BLaER1 (cell line): ENCODE measurements around the gene FBXW11.
A peak's percentile ranks its signal among the peaks of the same experiment; 100 is the strongest.

Source experiments
- H3K27ac ChIP-seq: shearing (Covaris generic); formaldehyde crosslinking; 2 replicates; pipeline ENCODE4 v1.8.1; 2022
- H3K27me3 ChIP-seq: shearing (Covaris generic); formaldehyde crosslinking; 2 replicates; pipeline ENCODE4 v1.8.1; 2022
- H3K36me3 ChIP-seq: shearing (Covaris generic); formaldehyde crosslinking; 2 replicates; pipeline ENCODE4 v1.8.1; 2022
- H3K4me1 ChIP-seq: shearing (Covaris generic); formaldehyde crosslinking; 2 replicates; pipeline ENCODE4 v1.8.1; 2022
- H3K4me2 ChIP-seq: shearing (Covaris generic); formaldehyde crosslinking; 2 replicates; pipeline ENCODE4 v1.8.1; 2022
- H3K4me3 ChIP-seq: shearing (Covaris generic); formaldehyde crosslinking; 2 replicates; pipeline ENCODE4 v1.8.1; 2022
- H3K9ac ChIP-seq: shearing (Covaris generic); formaldehyde crosslinking; 2 replicates; pipeline ENCODE4 v1.8.1; 2022
- H3K9me3 ChIP-seq: shearing (Covaris generic); formaldehyde crosslinking; 2 replicates; pipeline ENCODE4 v1.8.1; 2022
- H4K20me1 ChIP-seq: shearing (Covaris generic); formaldehyde crosslinking; 2 replicates; pipeline ENCODE4 v1.8.1; 2022
- Cebpa-rat ChIP-seq: shearing (Covaris generic); IDR thresholded peaks from 2 replicates; pipeline ENCODE4 v1.8.1; 2022

Gene FBXW11

GRCh38 chr5:172015346-172015745 lies 8.9 kb upstream of the FBXW11 start:
- no peaks in the 10 kb centered on the region for H4K20me1 ChIP-seq
- TF ChIP-seq Cebpa-rat, result no peak
- H3K27ac ChIP-seq, result no peak overlapping the region
- H3K4me3 ChIP-seq, result no peak overlapping the region
- no peaks in the 10 kb centered on the region for H3K36me3 ChIP-seq
- no peaks in the 10 kb centered on the region for H3K4me1 ChIP-seq
- H3K9me3 ChIP-seq, result no peaks in the 10 kb centered on the region
- no peaks in the 10 kb centered on the region for H3K27me3 ChIP-seq
- H3K9ac ChIP-seq, result no peak overlapping the region
- H3K4me2 ChIP-seq, result no peak overlapping the region

- Histone ChIP-seq H3K27me3 (no peaks in the 10 kb centered on the region), H3K4me1 (peaks cover 7% of the 10 kb centered on the region), H3K36me3 (no peaks in the 10 kb centered on the region), H3K4me2 (no peak overlapping the region), H3K4me3 (no peak overlapping the region), H3K9me3 (no peaks in the 10 kb centered on the region), H3K9ac (no peak overlapping the region), H4K20me1 (peaks cover 5% of the 10 kb centered on the region), H3K27ac (no peak overlapping the region)
- no peak for TF ChIP-seq Cebpa-rat
Observed at GRCh38 chr5:172010278-172010677, 3.8 kb upstream of the FBXW11 start.

GRCh38 chr5:172009536-172010270 lies 3.3 kb upstream of the FBXW11 start:
- no peaks in the 10 kb centered on the region for H3K36me3 ChIP-seq
- H4K20me1 ChIP-seq, result peaks cover 11% of the 10 kb centered on the region
- H3K9ac ChIP-seq, result no peak overlapping the region
- no peaks in the 10 kb centered on the region for H3K27me3 ChIP-seq
- H3K9me3 ChIP-seq, result no peaks in the 10 kb centered on the region
- H3K27ac ChIP-seq, result no peak overlapping the region
- no peak for TF ChIP-seq Cebpa-rat
- no peak overlapping the region for H3K4me3 ChIP-seq
- H3K4me1 ChIP-seq, result peaks cover 13% of the 10 kb centered on the region
- no peak overlapping the region for H3K4me2 ChIP-seq

GRCh38 chr5:172008689-172009141 lies 2.3 kb upstream of the FBXW11 start:
- no peaks in the 10 kb centered on the region for H3K36me3 ChIP-seq
- H3K4me2 ChIP-seq, result no peak overlapping the region
- H3K9ac ChIP-seq, result no peak overlapping the region
- peaks cover 21% of the 10 kb centered on the region for H4K20me1 ChIP-seq
- no peak overlapping the region for H3K4me3 ChIP-seq
- no peak overlapping the region for H3K27ac ChIP-seq
- TF ChIP-seq Cebpa-rat, result no peak
- H3K27me3 ChIP-seq, result no peaks in the 10 kb centered on the region
- peaks cover 23% of the 10 kb centered on the region for H3K4me1 ChIP-seq
- no peaks in the 10 kb centered on the region for H3K9me3 ChIP-seq

- H3K36me3 ChIP-seq, result no peaks in the 10 kb centered on the region
- H3K9me3 ChIP-seq, result no peaks in the 10 kb centered on the region
- no peak overlapping the region for H3K9ac ChIP-seq
- H3K27me3 ChIP-seq, result no peaks in the 10 kb centered on the region
- H4K20me1 ChIP-seq, result peaks cover 27% of the 10 kb centered on the region
- peak overlapping the region; percentile 99; the same call in 1 of the 2 replicates for H3K4me3 ChIP-seq
- TF ChIP-seq Cebpa-rat, result no peak
- no peak overlapping the region; the same call in 1 of the 2 replicates for H3K27ac ChIP-seq
- peaks cover 29% of the 10 kb centered on the region for H3K4me1 ChIP-seq
- peak overlapping the region; percentile 96 for H3K4me2 ChIP-seq
Observed at GRCh38 chr5:172008111-172008455, 1.6 kb upstream of the FBXW11 start.

GRCh38 chr5:172007175-172008110 lies 1.0 kb upstream of the FBXW11 start:
- H3K4me2 ChIP-seq, result peak overlapping the region; percentile 96
- H3K9me3 ChIP-seq, result no peaks in the 10 kb centered on the region
- no peaks in the 10 kb centered on the region for H3K27me3 ChIP-seq
- H4K20me1 ChIP-seq, result peaks cover 34% of the 10 kb centered on the region
- peak overlapping the region; percentile 99 for H3K4me3 ChIP-seq
- no peaks in the 10 kb centered on the region for H3K36me3 ChIP-seq
- H3K27ac ChIP-seq, result peak overlapping the region; percentile 96
- TF ChIP-seq Cebpa-rat, result no peak
- H3K4me1 ChIP-seq, result peaks cover 34% of the 10 kb centered on the region
- H3K9ac ChIP-seq, result peak overlapping the region; percentile 97

- no peaks in the 10 kb centered on the region for H3K36me3 ChIP-seq
- peaks cover 50% of the 10 kb centered on the region for H4K20me1 ChIP-seq
- H3K4me3 ChIP-seq, result peak overlapping the region; percentile 99
- peak overlapping the region; percentile 96 for H3K4me2 ChIP-seq
- peak overlapping the region; percentile 96 for H3K27ac ChIP-seq
- H3K4me1 ChIP-seq, result peaks cover 48% of the 10 kb centered on the region
- no peaks in the 10 kb centered on the region for H3K9me3 ChIP-seq
- no peaks in the 10 kb centered on the region for H3K27me3 ChIP-seq
- H3K9ac ChIP-seq, result peak overlapping the region; percentile 97
- no peak for TF ChIP-seq Cebpa-rat
Observed at GRCh38 chr5:172005708-172006320, 624 bp downstream of the FBXW11 start.

GRCh38 chr5:172004824-172005237 lies 1.6 kb downstream of the FBXW11 start:
- Histone ChIP-seq H3K9ac (peak overlapping the region; percentile 97), H3K27me3 (no peaks in the 10 kb centered on the region), H3K27ac (peak overlapping the region; percentile 96; the same call in 1 of the 2 replicates), H3K9me3 (no peaks in the 10 kb centered on the region), H3K4me2 (peak overlapping the region; percentile 96), H4K20me1 (peaks cover 60% of the 10 kb centered on the region), H3K4me3 (peak overlapping the region; percentile 99), H3K36me3 (no peaks in the 10 kb centered on the region), H3K4me1 (peaks cover 58% of the 10 kb centered on the region)
- TF ChIP-seq Cebpa-rat, result no peak

- H3K4me2 ChIP-seq, result peak overlapping the region; percentile 96
- no peaks in the 10 kb centered on the region for H3K36me3 ChIP-seq
- peaks cover 71% of the 10 kb centered on the region for H4K20me1 ChIP-seq
- no peaks in the 10 kb centered on the region for H3K27me3 ChIP-seq
- H3K9me3 ChIP-seq, result no peaks in the 10 kb centered on the region; the same call in 1 of the 2 replicates
- no peak overlapping the region for H3K27ac ChIP-seq
- H3K9ac ChIP-seq, result no peak overlapping the region
- no peak for TF ChIP-seq Cebpa-rat
- H3K4me1 ChIP-seq, result peaks cover 63% of the 10 kb centered on the region
- no peak overlapping the region for H3K4me3 ChIP-seq
Observed at GRCh38 chr5:172003746-172004145, 2.7 kb downstream of the FBXW11 start.
